Mesangial cell (primary cell): Measurements from ENCODE around the gene CTRB2. TPM values are rescaled to one million over a fixed set of nuclear protein-coding genes. Genes with fewer than 3 reads are reported as not detected.

Experiments
- total RNA-seq: library from RNA; depleted of rRNA; stranded (reverse); fragments of >200 nt; gene quantifications from 2 replicates; pipeline ENCODE4 v1.2.3, GENCODE V29; 2015

Gene CTRB2
- total RNA-seq, result not detected in 2 replicates

DNA sequence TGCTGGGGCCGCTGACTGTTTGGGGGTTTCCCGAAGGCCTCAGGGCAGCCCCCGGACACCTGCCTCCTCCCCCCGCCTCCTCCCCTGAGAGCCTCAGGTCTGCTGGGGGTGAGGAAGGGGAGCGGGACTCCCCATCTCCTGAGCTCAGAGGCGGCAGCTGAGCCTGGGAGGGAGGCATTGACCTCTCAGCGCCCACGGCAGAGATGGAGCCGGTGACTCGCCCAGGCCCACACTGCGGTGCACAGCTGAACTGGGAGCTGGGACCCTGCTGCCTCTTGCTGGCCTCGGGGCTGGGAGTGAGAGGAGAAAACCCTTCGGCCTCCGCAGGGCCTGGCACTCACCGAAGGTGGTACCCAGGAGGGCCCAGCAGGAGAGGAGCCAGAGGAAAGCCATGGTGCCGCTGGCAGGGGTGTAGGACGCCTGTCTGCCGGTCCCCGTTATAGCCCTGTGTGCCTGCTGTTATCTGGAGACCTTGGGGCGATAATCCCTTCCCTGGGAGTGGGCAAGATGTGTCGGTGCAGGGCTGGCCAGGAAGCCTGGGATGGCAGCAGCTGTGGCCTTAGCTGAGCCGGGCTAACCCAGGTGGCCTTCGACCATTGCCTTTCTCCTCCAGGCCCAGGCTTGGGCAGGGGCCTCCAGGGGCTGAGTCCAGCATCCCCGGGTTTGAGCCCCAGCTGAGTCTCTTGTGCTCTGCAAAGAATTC, at the start of gene CTRB2:
CTRB2 (minus strand) TSS at position 413 of the 703 bp plus-strand sequence; CDS start at position 393, 20 bp downstream.

DNA sequence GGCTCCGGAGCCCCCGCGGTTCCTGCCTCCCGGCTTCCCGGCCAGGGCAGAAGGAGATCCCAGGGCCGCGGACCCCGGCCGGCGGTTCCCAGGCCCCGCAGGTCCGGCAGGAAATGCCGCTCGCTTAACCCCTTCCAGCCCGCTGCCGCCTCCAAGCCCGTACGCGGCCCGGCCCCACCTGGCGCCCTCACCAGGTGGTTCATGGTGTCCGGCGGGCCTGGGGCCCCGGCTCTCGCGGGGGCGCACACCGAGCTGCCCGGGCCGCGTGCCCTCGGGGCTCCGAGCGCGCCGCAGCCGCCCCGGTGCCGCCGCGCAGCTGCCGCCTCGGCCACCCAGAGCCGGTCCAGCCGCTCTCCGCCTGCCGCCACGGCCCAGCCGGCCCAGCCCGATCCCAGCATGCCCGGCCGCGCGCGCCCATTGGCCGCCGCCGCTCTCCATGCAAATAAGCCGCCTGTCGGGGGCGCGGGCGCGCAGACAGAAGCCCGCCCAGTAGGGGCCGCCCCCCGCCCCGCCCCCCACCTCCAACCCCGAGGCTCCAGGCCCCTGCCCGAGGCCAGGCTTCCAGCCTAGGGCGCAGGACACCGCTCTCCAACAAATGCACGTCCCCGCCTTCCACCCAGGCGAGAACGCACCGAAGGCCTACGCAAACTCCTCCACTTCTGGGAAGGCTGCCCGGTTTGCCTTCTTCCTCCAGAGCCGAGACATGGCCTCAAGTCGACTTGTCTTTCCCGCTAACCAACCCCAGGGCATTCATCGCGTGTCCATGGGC, 44.5 kb upstream of the CTRB2 start, which contains the start of gene BCAR1:
BCAR1 (minus strand) TSS at position 345 of the 769 bp plus-strand sequence; CDS start at position 203, 142 bp downstream.

DNA sequence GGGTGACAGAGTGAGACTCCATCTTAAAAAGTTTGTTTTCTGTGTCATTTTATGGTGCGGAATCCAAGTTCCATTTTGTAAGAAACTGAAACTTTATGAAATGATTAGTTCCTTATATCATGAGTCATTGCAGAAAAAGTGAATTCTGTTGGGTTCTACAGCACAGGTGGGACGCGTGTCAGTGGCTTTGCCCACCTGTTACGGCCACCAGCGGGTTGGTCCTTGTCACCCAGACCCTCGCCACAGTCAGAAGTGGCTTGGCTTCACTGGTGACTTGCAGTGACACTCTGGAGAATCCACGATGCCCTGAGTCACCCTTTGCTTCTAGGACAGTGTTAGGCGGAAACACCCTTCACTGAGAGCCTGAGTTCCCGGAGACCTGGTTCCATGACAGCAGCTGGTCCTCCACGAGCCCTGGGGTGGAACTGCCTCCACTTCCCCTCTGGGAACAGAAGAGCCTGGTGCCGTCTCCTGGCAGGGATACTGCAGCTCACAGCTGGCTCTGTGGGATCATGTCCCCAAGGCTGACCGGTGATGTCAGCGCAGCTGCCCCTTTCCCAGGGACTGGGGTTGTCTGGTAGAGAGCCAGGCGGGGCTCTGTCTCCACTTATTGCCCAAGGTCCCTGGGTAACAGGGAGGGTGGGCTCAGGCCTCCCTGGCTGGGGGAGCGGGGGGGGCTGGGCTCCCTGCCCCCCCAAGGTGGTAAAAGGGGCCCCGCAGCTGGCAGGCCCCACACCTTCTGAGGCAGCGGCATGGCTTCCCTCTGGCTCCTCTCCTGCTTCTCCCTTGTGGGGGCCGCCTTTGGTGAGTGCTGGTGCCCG, 11.5 kb upstream of the CTRB2 start, which contains the start of gene CTRB1:
CTRB1 (plus strand) TSS at position 733 of the 821 bp plus-strand sequence; CDS start at position 753, 20 bp downstream.

Other genes starting within 250 kb of the CTRB2 start
- gene WDR59, start 222.0 kb downstream of the CTRB2 start, total RNA-seq, result 11.9 and 15.1 TPM in 2 replicates
- 19.6 and 22.2 TPM in 2 replicates for gene ZNRF1, start 208.1 kb downstream of the CTRB2 start, total RNA-seq
- 2.4 TPM in 1 of 2 replicates, not detected in the other for gene LDHD, start 90.4 kb downstream of the CTRB2 start, total RNA-seq
- gene ZFP1, start 58.6 kb downstream of the CTRB2 start, total RNA-seq, result 5.1 and 6.5 TPM in 2 replicates
- gene CTRB1, start 11.8 kb upstream of the CTRB2 start, total RNA-seq, result not detected in 2 replicates
- gene BCAR1, start 44.5 kb upstream of the CTRB2 start, total RNA-seq, result 148 and 190 TPM in 2 replicates
- 15.0 and 16.3 TPM in 2 replicates for gene CFDP1, start 226.3 kb upstream of the CTRB2 start, total RNA-seq